HepG2 (cell line): Measurements from ENCODE around the gene STIP1. TPM values are rescaled to one million over a fixed set of nuclear protein-coding genes. Genes with fewer than 3 reads are reported as not detected.

ENCODE experiments used
- CCDC6 ChIP-seq: sonication (generic); formaldehyde crosslinking; IDR thresholded peaks from 2 replicates; pipeline ENCODE4 v1.8.1; 2022; ENCODE audit warnings: mild to moderate bottlenecking, missing genetic modification reagents, moderate library complexity
- HHEX ChIP-seq: IDR thresholded peaks from 2 replicates; pipeline ENCODE4 v1.6.1; 2016; ENCODE audit warnings: control low read depth
- KDM2A ChIP-seq: sonication (generic); formaldehyde crosslinking; IDR thresholded peaks from 2 replicates; pipeline ENCODE4 v1.4.0; 2020; ENCODE audit warnings: low read depth, missing genetic modification reagents, borderline replicate concordance
- MTF1 ChIP-seq: sonication (generic); formaldehyde crosslinking; IDR thresholded peaks from 2 replicates; pipeline ENCODE4 v1.5.0; 2020; ENCODE audit warnings: missing genetic modification reagents
- MYNN ChIP-seq: sonication (generic); formaldehyde crosslinking; IDR thresholded peaks from 2 replicates; pipeline ENCODE4 v1.4.0; 2020; ENCODE audit warnings: mild to moderate bottlenecking, low read depth, missing genetic modification reagents
- NAIF1 ChIP-seq: sonication (generic); formaldehyde crosslinking; IDR thresholded peaks from 2 replicates; pipeline ENCODE4 v1.5.0; 2020; ENCODE audit warnings: mild to moderate bottlenecking, missing genetic modification reagents, borderline replicate concordance
- NFATC3 ChIP-seq: sonication (generic); formaldehyde crosslinking; IDR thresholded peaks from 2 replicates; pipeline ENCODE4 v1.5.1; 2020; ENCODE audit warnings: mild to moderate bottlenecking, missing genetic modification reagents
- NFE2 ChIP-seq: sonication (generic); formaldehyde crosslinking; IDR thresholded peaks from 2 replicates; pipeline ENCODE4 v1.4.0; 2020; ENCODE audit warnings: missing genetic modification reagents
- NFIB ChIP-seq: sonication (generic); formaldehyde crosslinking; IDR thresholded peaks from 2 replicates; pipeline ENCODE4 v1.9.0; 2021; ENCODE audit warnings: missing genetic modification reagents, mild to moderate bottlenecking, borderline replicate concordance
- NR2F2 ChIP-seq: IDR thresholded peaks from 2 replicates; pipeline ENCODE4 v1.6.1; 2012; ENCODE audit warnings: low read depth, inconsistent platforms, borderline replicate concordance
- RBM39 ChIP-seq: fragments of 200-400 bp; formaldehyde crosslinking; IDR thresholded peaks from one replicate; pipeline ENCODE4 v1.6.1; 2018; ENCODE audit warnings: antibody characterized with exemption, mild to moderate bottlenecking, low read depth, low read length; ENCODE audit not compliant: poor library complexity, severe bottlenecking
- ZFYVE20 ChIP-seq: sonication (generic); formaldehyde crosslinking; IDR thresholded peaks from 2 replicates; pipeline ENCODE4 v1.8.0; 2023; ENCODE audit warnings: low read depth, mild to moderate bottlenecking, moderate library complexity, missing genetic modification reagents, borderline replicate concordance
- ZNF205 ChIP-seq: IDR thresholded peaks from 2 replicates; pipeline ENCODE4 v1.6.1; 2018; ENCODE audit warnings: missing biosample characterization, missing genetic modification reagents
- polyA plus RNA-seq, 8 experiments: library from polyadenylated mRNA; depleted of rRNA in 3 of 8; stranded (reverse) in 7 of 8; unstranded in 1 of 8; fragments of >200 nt; fragmentation: Illumina TruSeq in 4 of 8; extraction: Trizol in 4 of 8; gene quantifications; 2 replicates each; pipeline versions ENCODE4 v1.2.1 to v1.2.3, GENCODE V29; 2011 to 2016; ENCODE audit warnings: low read depth in 4 of 8, missing spikeins in 1 of 8, mixed read lengths in 1 of 8; ENCODE audit not compliant: insufficient read depth in 1 of 8
- total RNA-seq, 5 experiments: library from RNA; depleted of rRNA; stranded (reverse); fragments of >200 nt; fragmentation: Illumina TruSeq; extraction: Trizol; gene quantifications; 2 replicates each; pipeline ENCODE4 v1.2.3, GENCODE V29; 2016; ENCODE audit warnings: low read depth in 1 of 5
- TF ChIP-seq, protein P1 (sequence below): sonication (generic); formaldehyde crosslinking; IDR thresholded peaks from 2 replicates; pipeline ENCODE4 v1.8.0; 2022; ENCODE audit warnings: missing genetic modification reagents, mild to moderate bottlenecking, inconsistent platforms, borderline replicate concordance
- TF ChIP-seq, protein P2 (sequence below): sonication (generic); formaldehyde crosslinking; IDR thresholded peaks from 2 replicates; pipeline ENCODE4 v1.5.0; 2020; ENCODE audit warnings: mild to moderate bottlenecking, missing genetic modification reagents, borderline replicate concordance
- TF ChIP-seq, protein P3 (sequence below): sonication (generic); formaldehyde crosslinking; IDR thresholded peaks from 2 replicates; pipeline ENCODE4 v1.5.0; 2020; ENCODE audit warnings: missing genetic modification reagents, mild to moderate bottlenecking, borderline replicate concordance
- TF ChIP-seq, protein P4 (sequence below): fragments of 450-650 bp; IDR thresholded peaks from 2 replicates; pipeline ENCODE4 v1.6.1; 2017; ENCODE audit warnings: mild to moderate bottlenecking
- TF ChIP-seq, protein P5 (sequence below): sonication (generic); formaldehyde crosslinking; conservative IDR thresholded peaks from 2 replicates; pipeline ENCODE4 v1.8.0; 2022; ENCODE audit warnings: low read depth, missing genetic modification reagents

STIP1 gene
- total and polyA plus RNA-seq, 2 of the 13 experiments (the other 11 are each of a cell fraction or from before 2014, with no cell fraction given), result 81.1 to 217 TPM

DNA sequence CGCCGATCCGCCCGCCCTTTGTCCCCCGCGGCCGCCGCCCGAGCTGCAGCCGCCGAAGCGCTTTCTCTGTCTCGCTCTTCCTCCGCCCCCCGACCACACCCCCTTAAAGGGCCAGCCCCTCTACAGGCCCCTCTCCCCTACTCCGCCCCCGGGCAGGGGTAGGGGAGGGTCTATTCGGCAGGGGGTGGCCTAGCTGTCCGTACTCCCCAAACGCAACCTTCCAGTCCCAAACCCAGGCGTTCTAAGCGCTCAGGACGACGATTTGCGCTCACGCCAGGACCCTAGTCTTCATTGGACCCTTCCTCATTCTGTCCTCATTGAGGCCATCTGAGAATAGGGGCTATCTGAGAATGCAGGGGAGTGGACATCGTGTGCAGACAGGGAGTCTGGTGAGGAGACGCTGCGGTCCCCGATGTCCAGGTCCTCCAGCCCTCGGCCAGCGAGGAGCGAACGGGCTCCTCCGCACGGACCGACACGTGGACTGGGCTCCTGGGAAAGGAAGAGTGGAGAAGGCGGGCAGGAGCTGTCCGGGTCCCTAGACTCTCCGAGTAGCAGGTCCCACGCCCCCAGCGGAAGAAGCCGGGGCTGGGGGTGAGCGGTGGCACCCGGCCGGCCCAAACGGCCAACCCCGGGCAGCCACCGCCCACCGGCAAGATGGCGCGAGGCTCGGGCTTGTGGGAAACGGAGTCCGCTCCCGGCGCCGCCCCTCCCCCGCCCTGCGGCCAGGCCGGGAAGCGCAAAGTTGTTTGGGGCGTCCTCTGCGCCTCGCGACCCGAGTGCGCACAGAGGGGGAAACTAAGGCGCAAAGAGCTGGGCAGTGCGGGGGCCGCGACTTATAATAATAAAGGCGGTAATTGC, 61.1 kb downstream of the STIP1 start, which contains the start of gene PPP1R14B (continued):
- TF ChIP-seq, protein P1, sequence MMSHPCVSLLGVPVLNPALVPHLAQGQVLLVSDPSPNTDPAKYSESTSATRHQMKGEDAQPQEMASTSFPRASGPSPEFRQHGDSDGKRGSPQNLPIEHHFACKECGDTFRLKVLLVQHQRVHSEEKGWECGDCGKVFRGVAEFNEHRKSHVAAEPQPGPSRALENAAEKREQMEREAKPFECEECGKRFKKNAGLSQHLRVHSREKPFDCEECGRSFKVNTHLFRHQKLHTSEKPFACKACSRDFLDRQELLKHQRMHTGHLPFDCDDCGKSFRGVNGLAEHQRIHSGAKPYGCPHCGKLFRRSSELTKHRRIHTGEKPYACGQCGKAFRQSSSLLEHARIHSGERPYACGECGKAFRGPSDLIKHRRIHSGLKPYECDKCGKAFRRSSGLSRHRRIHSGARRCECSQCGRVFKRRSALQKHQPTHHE (CRISPR knock-in tag), result no peak
- no peak for TF ChIP-seq HHEX (CRISPR knock-in tag)
- TF ChIP-seq NFE2, result no peak
- TF ChIP-seq NAIF1 (CRISPR knock-in tag), result no peak
- TF ChIP-seq, protein P2, sequence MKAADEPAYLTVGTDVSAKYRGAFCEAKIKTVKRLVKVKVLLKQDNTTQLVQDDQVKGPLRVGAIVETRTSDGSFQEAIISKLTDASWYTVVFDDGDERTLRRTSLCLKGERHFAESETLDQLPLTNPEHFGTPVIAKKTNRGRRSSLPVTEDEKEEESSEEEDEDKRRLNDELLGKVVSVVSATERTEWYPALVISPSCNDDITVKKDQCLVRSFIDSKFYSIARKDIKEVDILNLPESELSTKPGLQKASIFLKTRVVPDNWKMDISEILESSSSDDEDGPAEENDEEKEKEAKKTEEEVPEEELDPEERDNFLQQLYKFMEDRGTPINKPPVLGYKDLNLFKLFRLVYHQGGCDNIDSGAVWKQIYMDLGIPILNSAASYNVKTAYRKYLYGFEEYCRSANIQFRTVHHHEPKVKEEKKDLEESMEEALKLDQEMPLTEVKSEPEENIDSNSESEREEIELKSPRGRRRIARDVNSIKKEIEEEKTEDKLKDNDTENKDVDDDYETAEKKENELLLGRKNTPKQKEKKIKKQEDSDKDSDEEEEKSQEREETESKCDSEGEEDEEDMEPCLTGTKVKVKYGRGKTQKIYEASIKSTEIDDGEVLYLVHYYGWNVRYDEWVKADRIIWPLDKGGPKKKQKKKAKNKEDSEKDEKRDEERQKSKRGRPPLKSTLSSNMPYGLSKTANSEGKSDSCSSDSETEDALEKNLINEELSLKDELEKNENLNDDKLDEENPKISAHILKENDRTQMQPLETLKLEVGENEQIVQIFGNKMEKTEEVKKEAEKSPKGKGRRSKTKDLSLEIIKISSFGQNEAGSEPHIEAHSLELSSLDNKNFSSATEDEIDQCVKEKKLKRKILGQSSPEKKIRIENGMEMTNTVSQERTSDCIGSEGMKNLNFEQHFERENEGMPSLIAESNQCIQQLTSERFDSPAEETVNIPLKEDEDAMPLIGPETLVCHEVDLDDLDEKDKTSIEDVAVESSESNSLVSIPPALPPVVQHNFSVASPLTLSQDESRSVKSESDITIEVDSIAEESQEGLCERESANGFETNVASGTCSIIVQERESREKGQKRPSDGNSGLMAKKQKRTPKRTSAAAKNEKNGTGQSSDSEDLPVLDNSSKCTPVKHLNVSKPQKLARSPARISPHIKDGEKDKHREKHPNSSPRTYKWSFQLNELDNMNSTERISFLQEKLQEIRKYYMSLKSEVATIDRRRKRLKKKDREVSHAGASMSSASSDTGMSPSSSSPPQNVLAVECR (CRISPR knock-in tag), result peak; percentile 81
- TF ChIP-seq KDM2A (CRISPR knock-in tag), result peak; percentile 81; the same call in 1 of the 2 replicates
- TF ChIP-seq, protein P3, sequence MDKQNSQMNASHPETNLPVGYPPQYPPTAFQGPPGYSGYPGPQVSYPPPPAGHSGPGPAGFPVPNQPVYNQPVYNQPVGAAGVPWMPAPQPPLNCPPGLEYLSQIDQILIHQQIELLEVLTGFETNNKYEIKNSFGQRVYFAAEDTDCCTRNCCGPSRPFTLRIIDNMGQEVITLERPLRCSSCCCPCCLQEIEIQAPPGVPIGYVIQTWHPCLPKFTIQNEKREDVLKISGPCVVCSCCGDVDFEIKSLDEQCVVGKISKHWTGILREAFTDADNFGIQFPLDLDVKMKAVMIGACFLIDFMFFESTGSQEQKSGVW (CRISPR knock-in tag), result no peak
- TF ChIP-seq, protein P4, sequence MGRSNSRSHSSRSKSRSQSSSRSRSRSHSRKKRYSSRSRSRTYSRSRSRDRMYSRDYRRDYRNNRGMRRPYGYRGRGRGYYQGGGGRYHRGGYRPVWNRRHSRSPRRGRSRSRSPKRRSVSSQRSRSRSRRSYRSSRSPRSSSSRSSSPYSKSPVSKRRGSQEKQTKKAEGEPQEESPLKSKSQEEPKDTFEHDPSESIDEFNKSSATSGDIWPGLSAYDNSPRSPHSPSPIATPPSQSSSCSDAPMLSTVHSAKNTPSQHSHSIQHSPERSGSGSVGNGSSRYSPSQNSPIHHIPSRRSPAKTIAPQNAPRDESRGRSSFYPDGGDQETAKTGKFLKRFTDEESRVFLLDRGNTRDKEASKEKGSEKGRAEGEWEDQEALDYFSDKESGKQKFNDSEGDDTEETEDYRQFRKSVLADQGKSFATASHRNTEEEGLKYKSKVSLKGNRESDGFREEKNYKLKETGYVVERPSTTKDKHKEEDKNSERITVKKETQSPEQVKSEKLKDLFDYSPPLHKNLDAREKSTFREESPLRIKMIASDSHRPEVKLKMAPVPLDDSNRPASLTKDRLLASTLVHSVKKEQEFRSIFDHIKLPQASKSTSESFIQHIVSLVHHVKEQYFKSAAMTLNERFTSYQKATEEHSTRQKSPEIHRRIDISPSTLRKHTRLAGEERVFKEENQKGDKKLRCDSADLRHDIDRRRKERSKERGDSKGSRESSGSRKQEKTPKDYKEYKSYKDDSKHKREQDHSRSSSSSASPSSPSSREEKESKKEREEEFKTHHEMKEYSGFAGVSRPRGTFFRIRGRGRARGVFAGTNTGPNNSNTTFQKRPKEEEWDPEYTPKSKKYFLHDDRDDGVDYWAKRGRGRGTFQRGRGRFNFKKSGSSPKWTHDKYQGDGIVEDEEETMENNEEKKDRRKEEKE, result no peak
- no peak for TF ChIP-seq MYNN (CRISPR knock-in tag)
- TF ChIP-seq NFIB (CRISPR knock-in tag), result no peak
- TF ChIP-seq, protein P5, sequence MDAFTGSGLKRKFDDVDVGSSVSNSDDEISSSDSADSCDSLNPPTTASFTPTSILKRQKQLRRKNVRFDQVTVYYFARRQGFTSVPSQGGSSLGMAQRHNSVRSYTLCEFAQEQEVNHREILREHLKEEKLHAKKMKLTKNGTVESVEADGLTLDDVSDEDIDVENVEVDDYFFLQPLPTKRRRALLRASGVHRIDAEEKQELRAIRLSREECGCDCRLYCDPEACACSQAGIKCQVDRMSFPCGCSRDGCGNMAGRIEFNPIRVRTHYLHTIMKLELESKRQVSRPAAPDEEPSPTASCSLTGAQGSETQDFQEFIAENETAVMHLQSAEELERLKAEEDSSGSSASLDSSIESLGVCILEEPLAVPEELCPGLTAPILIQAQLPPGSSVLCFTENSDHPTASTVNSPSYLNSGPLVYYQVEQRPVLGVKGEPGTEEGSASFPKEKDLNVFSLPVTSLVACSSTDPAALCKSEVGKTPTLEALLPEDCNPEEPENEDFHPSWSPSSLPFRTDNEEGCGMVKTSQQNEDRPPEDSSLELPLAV (CRISPR knock-in tag), result no peak
- peak; percentile 37; the same call in 1 of the 2 replicates for TF ChIP-seq ZFYVE20 (CRISPR knock-in tag)
- no peak for TF ChIP-seq ZNF205 (CRISPR knock-in tag)
- TF ChIP-seq NFATC3 (CRISPR knock-in tag), result no peak
- no peak for TF ChIP-seq RBM39
- TF ChIP-seq MTF1 (CRISPR knock-in tag), result no peak
- no peak for TF ChIP-seq NR2F2
- TF ChIP-seq CCDC6 (CRISPR knock-in tag), result no peak
